Esophagus muscularis mucosa (tissue), 4 donors: ENCODE measurements around the gene RCVRN.

Experiments
- CTCF ChIP-seq, 3 experiments: fragments of 200-600 bp in 2 of 3; fragments of 450-650 bp in 1 of 3; sonication (generic) in 2 of 3; IDR thresholded peaks; one replicate each; pipeline ENCODE4 v1.5.1; 2017 to 2019; ENCODE audit warnings: antibody characterized with exemption in 3 of 3, mild to moderate bottlenecking in 2 of 3, moderate library complexity in 1 of 3
- EP300 ChIP-seq: sonication (generic); formaldehyde crosslinking; IDR thresholded peaks from one replicate; pipeline ENCODE4 v1.6.1; 2017; ENCODE audit warnings: antibody characterized with exemption
- POLR2A ChIP-seq: fragments of 450-650 bp; IDR thresholded peaks from one replicate; pipeline ENCODE4 v1.6.1; 2017; ENCODE audit warnings: antibody characterized with exemption, moderate library complexity, mild to moderate bottlenecking, low read depth
- POLR2AphosphoS5 ChIP-seq, 2 donors: sonication (generic); formaldehyde crosslinking; IDR thresholded peaks; one replicate each; pipeline ENCODE4 v1.6.1; 2017; ENCODE audit warnings: antibody characterized with exemption in 2 of 2

GRCh38 chr17:9951803-9952202, 46.7 kb upstream of the RCVRN start:
- TF ChIP-seq POLR2A (no peak), CTCF (IDR thresholded peaks at IDR 0.05) (no peak), EP300 (no peak), POLR2AphosphoS5 (IDR thresholded peaks at IDR 0.05) (no peak)
